GM21619 (cell line): Measurements from ENCODE around the gene MYO10.

Experiments
- ATAC-seq: cut with Tn5 transposase; IDR thresholded peaks from one replicate; pipeline ENCODE4 v1.9.1; 2021; ENCODE audit not compliant: unreplicated experiment

Gene MYO10

GRCh38 chr5:16642867-16643266, 293.2 kb downstream of the MYO10 start:
- ATAC-seq = no peak

GRCh38 chr5:16639206-16639605, 296.9 kb downstream of the MYO10 start:
- no peak for ATAC-seq

DNA sequence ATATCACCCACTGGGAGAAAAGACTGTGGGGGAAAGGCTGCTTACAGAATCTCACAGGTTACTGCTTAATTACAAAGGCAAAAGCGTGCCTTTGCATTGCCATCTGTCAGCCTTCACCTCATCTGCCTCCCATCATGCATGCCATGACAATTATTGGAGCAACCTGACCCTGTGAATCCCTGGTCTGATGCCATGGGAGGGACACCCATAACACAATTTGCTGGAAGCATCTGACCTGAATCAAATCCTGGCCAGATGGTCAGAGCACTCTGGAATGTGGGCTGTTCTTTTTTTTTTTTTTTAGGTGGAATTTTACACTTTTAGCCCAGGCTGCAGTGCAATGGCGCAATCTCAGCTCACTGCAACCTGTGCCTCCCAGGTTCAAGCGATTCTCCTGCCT, 307.7 kb downstream of the MYO10 start:
- no peak for ATAC-seq

- ATAC-seq = peak; percentile 76
These were observed 309.3 kb downstream of the MYO10 start for GRCh38 chr5:16626696-16627264.

- no peak for ATAC-seq
These were observed 311.0 kb downstream of the MYO10 start for GRCh38 chr5:16625096-16625495.

GRCh38 chr5:16619136-16619535, 317.0 kb downstream of the MYO10 start:
- peak; percentile 26 for ATAC-seq

DNA sequence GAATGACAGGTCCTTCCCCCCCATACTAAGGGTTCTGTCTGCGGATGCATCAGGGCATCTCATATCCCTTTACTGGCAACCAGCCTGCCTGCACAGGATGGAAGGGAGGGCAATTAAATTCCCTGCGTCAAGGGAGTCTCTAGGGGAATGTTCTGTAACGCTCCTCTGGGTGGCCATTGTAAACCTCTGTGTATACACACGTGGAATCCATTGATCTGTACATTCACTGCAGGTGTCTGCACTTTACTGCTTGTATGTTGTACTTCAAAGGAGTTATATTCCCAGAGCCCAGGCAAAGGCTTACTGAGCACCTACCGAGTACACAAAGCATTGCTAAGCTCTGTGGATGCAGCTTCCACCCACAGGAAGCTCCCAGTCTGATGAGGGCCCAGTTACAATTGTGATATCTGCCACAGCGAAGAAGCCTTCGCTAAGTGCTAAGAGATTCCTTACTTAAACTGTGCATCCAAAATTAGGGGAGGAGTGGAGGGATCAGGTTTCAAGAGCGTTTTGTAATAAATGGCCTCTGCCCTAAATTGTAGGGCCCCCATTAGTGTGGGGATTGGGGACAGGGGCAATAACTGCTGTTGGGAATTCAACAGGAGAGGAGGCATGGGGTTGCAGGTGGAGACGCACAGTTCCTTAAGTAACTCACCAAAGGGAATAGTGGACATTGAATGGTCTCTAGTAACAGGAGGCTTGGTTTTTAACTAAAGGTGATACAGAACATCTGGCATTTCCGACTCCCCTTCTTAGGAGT, 317.8 kb downstream of the MYO10 start:
- no peak for ATAC-seq

GRCh38 chr5:16617274-16617968, 318.7 kb downstream of the MYO10 start:
- ATAC-seq = no peak

DNA sequence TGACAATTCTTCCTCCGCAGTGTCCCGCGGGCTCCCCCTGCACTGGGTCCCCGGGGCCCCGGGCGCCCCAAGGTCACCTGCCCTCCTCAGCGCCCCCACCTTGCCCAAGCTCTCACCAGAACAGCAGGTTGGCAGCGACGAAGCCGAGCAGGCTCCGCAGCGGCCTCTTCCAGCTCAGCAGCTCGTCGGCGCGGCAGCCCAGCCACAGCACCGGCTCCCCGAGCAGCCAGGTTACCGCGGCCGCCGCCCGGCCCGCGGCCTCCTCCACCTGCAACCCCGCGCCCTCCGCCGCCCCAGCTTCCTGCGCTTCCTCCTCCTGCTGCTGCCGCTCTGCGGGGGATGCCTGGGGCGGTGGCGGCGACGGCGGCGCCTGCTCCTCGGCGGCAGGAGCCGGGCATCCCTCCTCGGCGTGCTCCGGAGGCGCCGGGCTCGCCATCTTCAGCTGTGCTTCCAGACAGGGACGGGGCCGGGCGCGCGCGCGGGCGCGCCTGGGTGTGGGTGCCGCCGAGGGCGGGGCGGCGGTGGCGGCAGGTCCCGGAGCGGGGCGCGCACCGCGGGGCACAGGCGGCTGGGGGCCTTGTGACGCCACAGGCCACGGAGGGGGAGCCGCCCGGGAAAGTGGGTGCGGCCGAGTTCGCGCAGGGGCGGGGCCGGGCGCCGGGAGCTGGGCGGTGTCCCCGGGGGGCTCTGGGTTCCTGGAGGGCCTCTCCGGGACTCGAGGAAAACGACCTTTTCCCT, 319.4 kb downstream of the MYO10 start, which contains the start of gene RETREG1:
Gene RETREG1 (minus strand): TSS at position 462 of the 738 bp plus-strand sequence. CDS start 26 bp downstream, at position 436.
- ATAC-seq = peak; percentile 63

DNA sequence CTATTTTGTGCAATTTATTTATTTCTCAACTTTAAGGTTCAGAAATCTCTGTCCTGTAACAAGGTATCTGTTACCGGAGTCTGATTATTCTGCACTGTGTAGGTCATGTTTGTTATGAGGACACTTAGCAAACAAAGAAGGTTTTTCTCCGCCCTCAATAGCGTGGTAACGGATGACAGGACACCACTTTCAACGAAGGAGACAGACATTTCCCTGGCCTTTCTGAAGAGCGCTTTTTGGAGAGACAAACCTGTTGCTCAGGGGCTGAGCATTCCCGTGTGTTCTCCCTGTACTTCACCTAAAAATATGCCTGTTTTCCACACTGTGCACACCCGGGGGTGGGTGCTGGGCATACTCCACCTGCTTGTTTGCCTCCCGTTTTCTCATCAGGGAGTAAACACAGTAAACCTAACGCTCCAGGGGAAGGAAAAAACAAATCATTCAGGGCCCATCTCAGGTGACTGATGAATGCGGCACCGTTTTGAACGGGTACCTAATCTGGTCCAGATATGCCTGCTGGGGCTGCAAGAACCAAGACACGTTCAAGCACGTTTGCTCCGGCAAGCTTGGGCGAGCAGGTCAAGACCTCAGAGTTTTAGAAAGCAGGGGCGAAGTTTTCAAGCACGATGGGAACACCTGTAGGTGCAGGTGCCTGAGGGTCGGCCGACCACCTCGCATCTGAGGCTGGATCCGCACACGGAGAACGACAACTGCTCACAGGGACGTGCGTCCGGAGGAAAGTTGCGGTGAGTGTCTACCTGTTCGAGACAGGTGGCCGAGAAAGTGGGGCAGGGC, 320.1 kb downstream of the MYO10 start:
- ATAC-seq = no peak

DNA sequence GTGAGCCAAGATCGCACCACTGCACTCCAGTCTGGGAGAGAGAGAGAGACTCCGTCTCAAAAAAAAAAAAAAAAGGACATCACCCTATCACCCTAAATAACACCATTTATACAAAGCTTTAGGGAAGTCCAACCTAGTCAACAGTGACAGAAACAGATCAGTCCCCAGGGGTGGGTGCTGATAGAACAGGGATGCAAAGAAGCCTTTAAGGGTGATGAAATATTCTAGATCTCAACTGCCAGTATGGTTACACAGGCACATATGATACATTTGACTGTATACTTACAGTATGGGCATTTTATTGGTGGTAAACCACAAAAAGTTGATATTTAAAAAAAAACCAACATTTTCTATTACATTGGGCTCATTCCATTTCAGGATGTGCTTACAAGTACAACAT, 324.1 kb downstream of the MYO10 start:
- ATAC-seq = no peak
